GM23338 (cell line): Measurements from ENCODE around the gene PCSK6.

Experiments
- CTCF ChIP-seq, 2 experiments: fragments of 200-600 bp in 1 of 2; sonication (generic) in 1 of 2; conservative IDR thresholded peaks; 2 replicates each; pipeline versions ENCODE4 v1.5.1 to v1.6.1; 2016 to 2017; ENCODE audit warnings: antibody characterized with exemption in 2 of 2, low read depth in 2 of 2, mild to moderate bottlenecking in 2 of 2, moderate library complexity in 1 of 2
- ETS1 ChIP-seq: IDR thresholded peaks from 2 replicates; pipeline ENCODE4 v1.6.1; 2016; ENCODE audit warnings: antibody characterized with exemption
- EZH2 ChIP-seq: fragments of 200-600 bp; sonication (generic); IDR thresholded peaks from one replicate; pipeline ENCODE4 v1.8.0; 2017; ENCODE audit warnings: antibody characterized with exemption, mild to moderate bottlenecking, low read depth; ENCODE audit not compliant: unreplicated experiment
- EZH2phosphoT487 ChIP-seq: fragments of 200-600 bp; sonication (generic); IDR thresholded peaks from one replicate; pipeline ENCODE4 v1.8.1; 2018; ENCODE audit warnings: antibody characterized with exemption; ENCODE audit not compliant: unreplicated experiment
- POLR2AphosphoS5 ChIP-seq: IDR thresholded peaks from 2 replicates; pipeline ENCODE4 v1.6.1; 2016; ENCODE audit warnings: antibody characterized with exemption, low read depth
- REST ChIP-seq: IDR thresholded peaks from one replicate; pipeline ENCODE4 v1.6.1; 2018; ENCODE audit warnings: antibody characterized with exemption; ENCODE audit not compliant: unreplicated experiment
- STAT1 ChIP-seq: IDR thresholded peaks from one replicate; pipeline ENCODE4 v1.6.1; 2016; ENCODE audit warnings: antibody characterized with exemption; ENCODE audit not compliant: unreplicated experiment

- TF ChIP-seq CTCF (conservative IDR thresholded peaks at IDR 0.05; ENCODE audit: low read depth in 2 of 2) (no peak), EZH2phosphoT487 (no peak), EZH2 (no peak), POLR2AphosphoS5 (no peak), REST (no peak), ETS1 (no peak), STAT1 (no peak)
Measured at GRCh38 chr15:101481381-101481705, 8.2 kb downstream of the PCSK6 start.
